Measurements from ENCODE around the gene UBE2S. TPM values are rescaled to one million over a fixed set of nuclear protein-coding genes. Genes with fewer than 3 reads are reported as not detected.

Gene UBE2S
- total and polyA plus RNA-seq, 12 donors: 8.8 to 57.1 (median 18.8) TPM

DNA sequence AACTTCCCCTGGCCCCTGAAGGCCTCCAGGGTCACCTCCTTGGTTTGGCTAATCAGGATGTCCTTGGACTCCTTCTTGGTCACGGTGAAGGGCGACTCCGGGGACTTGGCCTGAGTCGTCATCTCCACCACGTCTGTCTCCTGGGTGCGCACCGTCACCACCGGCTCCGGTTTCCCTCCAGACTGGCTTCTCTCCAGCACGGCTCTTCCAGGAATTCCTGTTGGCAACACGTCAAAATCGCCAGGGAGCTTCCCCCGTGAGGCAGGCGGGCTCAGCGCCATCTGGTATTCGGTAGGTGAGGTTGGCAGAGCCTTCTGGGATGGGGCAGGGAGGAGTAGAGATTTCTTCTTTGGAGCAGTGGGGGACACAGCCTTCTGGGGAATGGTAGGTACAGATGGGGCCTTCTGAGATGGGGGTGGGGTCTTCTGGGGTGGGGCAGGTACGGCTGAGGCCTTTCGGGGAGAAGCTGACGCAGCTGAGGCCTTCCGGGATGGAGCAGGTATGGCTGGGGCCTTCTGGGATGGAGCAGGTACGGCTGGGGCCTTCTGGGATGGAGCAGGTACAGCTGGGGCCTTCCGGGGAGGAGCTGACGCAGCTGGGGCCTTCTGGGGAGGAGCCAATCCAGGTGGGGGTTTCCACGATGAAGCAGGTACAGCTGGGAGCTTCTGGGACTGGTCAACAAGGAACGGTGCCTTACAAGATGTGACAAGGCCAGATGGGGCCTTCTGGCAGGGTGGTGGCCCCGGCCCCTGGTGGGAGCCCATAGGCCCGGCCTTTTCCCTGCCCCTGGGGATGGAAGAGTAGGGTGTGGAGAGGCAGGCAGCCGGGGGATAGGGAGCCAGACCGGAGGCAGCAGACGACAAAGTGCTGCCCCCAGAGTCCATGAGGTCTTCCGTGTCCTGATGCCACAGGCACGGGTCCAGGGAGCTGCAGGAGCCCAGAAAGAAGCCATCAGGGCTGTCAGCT is 48.4 kb downstream of the UBE2S start:
- peak in 1 of 7 donors; percentile 29 for DNase-seq
- Histone ChIP-seq H3K27ac (no peak overlapping the region), H3K36me3 (replicated peaks in 1 of 2) (no peaks in the 10 kb centered on the region), H3K9me3 (replicated peaks in 1 of 3) (no peaks in the 10 kb centered on the region), H3K4me1 (replicated peaks in 1 of 2) (peaks cover 2 to 5% of the 10 kb centered on the region in 2 donors), H3K4me3 (no peak overlapping the region), H3K27me3 (no peaks in the 10 kb centered on the region)
- WGBS, 4 donors: 68 to 81% (median 70%) methylated on average over 23 to 32 of the region's 32 CpGs
- intact Hi-C loops (cut with DNase I): no loop called here
- TF ChIP-seq POLR2A (IDR thresholded peaks at IDR 0.05): no peak
- TF ChIP-seq CTCF (IDR thresholded peaks at IDR 0.05): no peak

DNA sequence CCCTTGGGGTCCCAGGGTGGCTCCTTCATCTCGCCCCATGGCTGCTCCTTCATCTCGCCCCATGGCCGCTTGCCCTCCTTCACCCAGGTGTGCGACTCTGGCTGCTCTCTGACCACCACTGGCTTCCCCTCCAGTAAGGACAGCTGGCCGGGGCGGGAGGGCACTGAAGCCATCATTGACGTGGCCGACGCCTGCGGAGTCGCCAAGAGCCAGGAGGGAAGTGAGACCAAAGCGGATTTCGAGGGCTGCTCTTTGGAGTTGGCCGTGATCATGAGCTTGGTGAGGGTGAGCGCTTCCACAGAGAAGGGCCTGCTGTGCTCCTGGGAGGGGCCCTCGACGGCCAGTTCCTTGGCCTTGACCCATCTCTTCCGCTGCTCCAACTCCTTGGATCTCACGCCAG is 49.1 kb downstream of the UBE2S start:
- Histone ChIP-seq H3K27me3 (no peaks in the 10 kb centered on the region), H3K27ac (no peak overlapping the region), H3K36me3 (replicated peaks in 1 of 2) (no peaks in the 10 kb centered on the region), H3K4me1 (replicated peaks in 1 of 2) (peaks cover 9 to 11% of the 10 kb centered on the region in 2 donors), H3K4me3 (no peak overlapping the region), H3K9me3 (replicated peaks in 1 of 3) (no peaks in the 10 kb centered on the region)
- 84 to 86% (median 85%) methylated on average over 16 to 19 of the region's 19 CpGs for WGBS, 4 donors
- no peak for DNase-seq
- TF ChIP-seq POLR2A (IDR thresholded peaks at IDR 0.05) (no peak), CTCF (IDR thresholded peaks at IDR 0.05) (no peak)
- intact Hi-C loops (cut with DNase I): no loop called here

DNA sequence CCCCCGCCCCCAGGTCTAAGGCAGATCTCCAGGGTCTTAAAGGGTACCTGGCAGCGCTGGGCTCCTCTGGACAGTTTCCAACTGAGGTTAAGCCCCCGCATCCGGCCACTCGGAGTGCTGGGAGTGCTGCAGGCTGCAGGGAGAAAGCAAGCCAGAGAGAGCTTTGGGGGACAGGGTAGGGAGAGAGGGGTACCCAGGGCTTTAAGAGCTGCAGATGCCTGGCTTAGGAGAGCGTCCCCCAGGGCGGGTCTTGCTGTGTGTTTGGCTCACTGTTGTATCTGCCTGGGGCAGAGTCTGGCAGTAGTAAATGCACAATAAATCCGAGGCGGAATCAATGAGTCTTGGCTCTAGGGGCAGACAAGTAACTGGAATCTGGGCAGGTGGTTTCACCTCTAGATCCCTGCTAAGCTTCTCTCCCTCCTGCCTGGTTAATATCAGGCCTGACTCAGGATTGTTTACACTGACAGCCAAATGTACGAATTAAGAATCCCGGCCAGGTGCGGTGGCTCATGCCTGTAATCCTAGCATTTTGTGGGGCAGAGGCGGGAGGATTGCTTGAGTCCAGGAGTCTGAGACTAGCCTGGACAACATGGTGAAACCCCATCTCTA is 52.3 kb downstream of the UBE2S start:
- TF ChIP-seq CTCF (IDR thresholded peaks at IDR 0.05): no peak
- no peak for TF ChIP-seq POLR2A (IDR thresholded peaks at IDR 0.05)
- intact Hi-C loops (cut with DNase I): no loop called here
- Histone ChIP-seq H3K4me1 (replicated peaks in 1 of 2) (peaks cover 12 to 15% of the 10 kb centered on the region in 2 donors), H3K4me3 (no peak overlapping the region), H3K27me3 (peaks cover 18% of the 10 kb centered on the region), H3K9me3 (replicated peaks in 1 of 3) (no peaks in the 10 kb centered on the region), H3K27ac (no peak overlapping the region), H3K36me3 (replicated peaks in 1 of 2) (no peaks in the 10 kb centered on the region)
- 42 to 51% (median 48%) methylated on average over 7 to 13 of the region's 13 CpGs for WGBS, 4 donors
- DNase-seq: no peak

DNA sequence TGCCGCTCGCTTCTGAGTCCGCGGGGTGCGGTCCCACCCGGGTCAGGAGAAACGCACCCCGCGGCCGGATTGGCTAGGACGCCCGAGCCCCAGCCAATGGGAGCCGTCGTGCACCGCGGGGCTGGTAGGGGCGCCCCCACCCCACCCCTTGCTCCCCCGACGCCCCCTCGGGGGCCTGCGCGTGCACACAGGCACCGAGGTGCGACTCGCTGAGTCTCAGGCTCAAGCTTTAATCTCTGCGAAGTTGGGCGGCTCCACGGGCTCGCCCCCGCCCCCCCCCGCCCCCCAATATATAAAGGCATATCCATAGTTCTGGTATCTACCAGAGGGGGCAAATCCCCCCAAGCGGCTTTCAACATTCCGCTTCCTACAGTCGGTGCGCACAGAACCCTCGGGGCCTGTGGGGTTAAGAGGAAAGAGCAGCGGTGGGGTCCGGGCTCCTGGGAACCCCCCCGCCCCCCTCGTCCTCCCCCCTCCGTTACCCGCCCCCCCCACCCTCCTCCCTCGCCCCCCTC is 52.8 kb downstream of the UBE2S start, which contains the start of gene COX6B2:
TSS of gene COX6B2 (minus strand) at position 22 of the 515 bp plus-strand sequence. CDS start 198 bp downstream, outside the sequence.
- Histone ChIP-seq H3K4me1 (replicated peaks in 1 of 2) (peaks cover 12 to 15% of the 10 kb centered on the region in 2 donors), H3K27me3 (peaks cover 18% of the 10 kb centered on the region), H3K36me3 (replicated peaks in 1 of 2) (no peaks in the 10 kb centered on the region), H3K9me3 (replicated peaks in 1 of 3) (no peaks in the 10 kb centered on the region), H3K27ac (no peak within 1 kb of the TSS), H3K4me3 (peak within 1 kb of the TSS in 2 of 4 donors; percentile 16 to 43)
- 5 to 20% (median 5%) methylated on average over 2 to 42 of the region's 43 CpGs; no CpG with 5 or more reads in 1 of the 4 donors for WGBS, 4 donors
- intact Hi-C loops (cut with DNase I): no loop called here
- TF ChIP-seq CTCF (IDR thresholded peaks at IDR 0.05) (no peak), POLR2A (IDR thresholded peaks at IDR 0.05) (no peak)
- DNase-seq: no peak
